Stimulated activated memory B cell treated with anti-CD40 and anti-IgM and Interleukin-4, amounts not matched to agents 10 μg/mL and 1 μg/mL and 100 μg/mL, for 72 hours (primary cell): ENCODE measurements around the gene SGSM1.
A peak's percentile ranks its signal among the peaks of the same experiment; 100 is the strongest.
"Not testable (repeated sequence)": the region's sequence is repeated elsewhere in the genome, so short reads cannot be mapped to it uniquely, and the experiment has no call there.

Experiments used
- ATAC-seq: fragments of 150-1000 bp; cut with Tn5 transposase; 2 replicates; pipeline ENCODE4 v1.10.0; 2021
- H3K27ac Mint-ChIP-seq: one replicate; pipeline ENCODE4 v1.8.0; 2022; ENCODE audit warnings: mild to moderate bottlenecking, mixed read lengths
- H3K27me3 Mint-ChIP-seq: one replicate; pipeline ENCODE4 v1.8.0; 2022; ENCODE audit warnings: mixed read lengths
- H3K36me3 Mint-ChIP-seq: one replicate; pipeline ENCODE4 v1.8.0; 2022; ENCODE audit warnings: mixed read lengths
- H3K4me1 Mint-ChIP-seq: one replicate; pipeline ENCODE4 v1.8.0; 2022; ENCODE audit warnings: mixed read lengths
- H3K4me3 Mint-ChIP-seq: one replicate; pipeline ENCODE4 v1.8.0; 2022; ENCODE audit warnings: mild to moderate bottlenecking, moderate library complexity, mixed read lengths
- H3K9me3 Mint-ChIP-seq: one replicate; pipeline ENCODE4 v1.8.0; 2022; ENCODE audit warnings: mixed read lengths

Gene SGSM1

GRCh38 chr22:24823787-24824186 lies 17.8 kb downstream of the SGSM1 start:
- Mint-ChIP-seq H3K9me3 (no peaks in the 10 kb centered on the region), H3K27ac (no peak overlapping the region), H3K4me3 (no peak overlapping the region), H3K36me3 (no peaks in the 10 kb centered on the region), H3K4me1 (no peaks in the 10 kb centered on the region), H3K27me3 (peaks cover 18% of the 10 kb centered on the region)
- no peak for ATAC-seq

GRCh38 chr22:24824250-24824649 lies 18.2 kb downstream of the SGSM1 start:
- H3K4me3 Mint-ChIP-seq = no peak overlapping the region
- H3K9me3 Mint-ChIP-seq = no peaks in the 10 kb centered on the region
- no peaks in the 10 kb centered on the region for H3K36me3 Mint-ChIP-seq
- no peaks in the 10 kb centered on the region for H3K4me1 Mint-ChIP-seq
- H3K27me3 Mint-ChIP-seq = peaks cover 18% of the 10 kb centered on the region
- no peak for ATAC-seq
- H3K27ac Mint-ChIP-seq = no peak overlapping the region

GRCh38 chr22:24824915-24825314 lies 18.9 kb downstream of the SGSM1 start:
- H3K9me3 Mint-ChIP-seq = no peaks in the 10 kb centered on the region
- H3K4me3 Mint-ChIP-seq = no peak overlapping the region
- no peaks in the 10 kb centered on the region for H3K4me1 Mint-ChIP-seq
- H3K27ac Mint-ChIP-seq = no peak overlapping the region
- no peak for ATAC-seq
- peaks cover 18% of the 10 kb centered on the region for H3K27me3 Mint-ChIP-seq
- no peaks in the 10 kb centered on the region for H3K36me3 Mint-ChIP-seq

- H3K9me3 Mint-ChIP-seq = no peaks in the 10 kb centered on the region
- ATAC-seq = no peak
- peaks cover 7% of the 10 kb centered on the region for H3K4me1 Mint-ChIP-seq
- H3K27ac Mint-ChIP-seq = no peak overlapping the region
- no peak overlapping the region for H3K4me3 Mint-ChIP-seq
- peaks cover 18% of the 10 kb centered on the region for H3K27me3 Mint-ChIP-seq
- H3K36me3 Mint-ChIP-seq = no peaks in the 10 kb centered on the region
Measured at GRCh38 chr22:24826710-24827285, 20.8 kb downstream of the SGSM1 start.

- H3K4me1 Mint-ChIP-seq = peaks cover 12% of the 10 kb centered on the region
- ATAC-seq = no peak
- H3K27ac Mint-ChIP-seq = no peak overlapping the region
- H3K27me3 Mint-ChIP-seq = peaks cover 18% of the 10 kb centered on the region
- H3K9me3 Mint-ChIP-seq = no peaks in the 10 kb centered on the region
- H3K36me3 Mint-ChIP-seq = no peaks in the 10 kb centered on the region
- no peak overlapping the region for H3K4me3 Mint-ChIP-seq
Measured at GRCh38 chr22:24827296-24827695, 21.3 kb downstream of the SGSM1 start.

GRCh38 chr22:24830205-24830979 lies 24.4 kb downstream of the SGSM1 start:
- Mint-ChIP-seq H3K9me3 (no peaks in the 10 kb centered on the region), H3K27ac (no peak overlapping the region), H3K4me1 (peaks cover 13% of the 10 kb centered on the region), H3K27me3 (peaks cover 10% of the 10 kb centered on the region), H3K4me3 (no peak overlapping the region), H3K36me3 (no peaks in the 10 kb centered on the region)
- no peak for ATAC-seq

- H3K27me3 Mint-ChIP-seq = peaks cover 13% of the 10 kb centered on the region
- no peak overlapping the region for H3K4me3 Mint-ChIP-seq
- no peaks in the 10 kb centered on the region for H3K9me3 Mint-ChIP-seq
- peak; percentile 83 for ATAC-seq
- peak overlapping the region; percentile 69 for H3K27ac Mint-ChIP-seq
- peaks cover 13% of the 10 kb centered on the region for H3K4me1 Mint-ChIP-seq
- no peaks in the 10 kb centered on the region for H3K36me3 Mint-ChIP-seq
Measured at GRCh38 chr22:24831687-24832086, 25.7 kb downstream of the SGSM1 start.

GRCh38 chr22:24833881-24834495 lies 28.0 kb downstream of the SGSM1 start:
- H3K27ac Mint-ChIP-seq = no peak overlapping the region
- H3K4me3 Mint-ChIP-seq = no peak overlapping the region
- H3K4me1 Mint-ChIP-seq = peaks cover 13% of the 10 kb centered on the region
- H3K36me3 Mint-ChIP-seq = no peaks in the 10 kb centered on the region
- H3K9me3 Mint-ChIP-seq = peaks cover 3% of the 10 kb centered on the region
- peaks cover 13% of the 10 kb centered on the region for H3K27me3 Mint-ChIP-seq
- no peak for ATAC-seq

- peak; percentile 13 for ATAC-seq
- Mint-ChIP-seq H3K4me1 (peaks cover 13% of the 10 kb centered on the region), H3K27me3 (peaks cover 13% of the 10 kb centered on the region), H3K36me3 (no peaks in the 10 kb centered on the region), H3K27ac (no peak overlapping the region), H3K4me3 (no peak overlapping the region), H3K9me3 (peaks cover 3% of the 10 kb centered on the region)
Measured at GRCh38 chr22:24834845-24835570, 29.0 kb downstream of the SGSM1 start.

GRCh38 chr22:24836282-24836681 lies 30.3 kb downstream of the SGSM1 start:
- H3K9me3 Mint-ChIP-seq = peaks cover 3% of the 10 kb centered on the region
- no peak for ATAC-seq
- H3K4me1 Mint-ChIP-seq = peaks cover 11% of the 10 kb centered on the region
- no peaks in the 10 kb centered on the region for H3K36me3 Mint-ChIP-seq
- H3K27me3 Mint-ChIP-seq = peaks cover 21% of the 10 kb centered on the region
- no peak overlapping the region for H3K27ac Mint-ChIP-seq
- no peak overlapping the region for H3K4me3 Mint-ChIP-seq

GRCh38 chr22:24837517-24837916 lies 31.5 kb downstream of the SGSM1 start:
- H3K27ac Mint-ChIP-seq, H3K36me3 Mint-ChIP-seq, ATAC-seq, H3K9me3 Mint-ChIP-seq, H3K4me3 Mint-ChIP-seq, H3K4me1 Mint-ChIP-seq: not testable (repeated sequence)
- H3K27me3 Mint-ChIP-seq = peaks cover 31% of the 10 kb centered on the region

GRCh38 chr22:24841261-24841660 lies 35.2 kb downstream of the SGSM1 start:
- Mint-ChIP-seq H3K27me3 (peaks cover 39% of the 10 kb centered on the region), H3K9me3 (peaks cover 3% of the 10 kb centered on the region), H3K4me3 (no peak overlapping the region), H3K36me3 (no peaks in the 10 kb centered on the region), H3K27ac (no peak overlapping the region), H3K4me1 (no peaks in the 10 kb centered on the region)
- no peak for ATAC-seq

- no peak overlapping the region for H3K4me3 Mint-ChIP-seq
- peaks cover 41% of the 10 kb centered on the region for H3K27me3 Mint-ChIP-seq
- H3K9me3 Mint-ChIP-seq = peaks cover 3% of the 10 kb centered on the region
- no peaks in the 10 kb centered on the region for H3K36me3 Mint-ChIP-seq
- no peak overlapping the region for H3K27ac Mint-ChIP-seq
- ATAC-seq = no peak
- no peaks in the 10 kb centered on the region for H3K4me1 Mint-ChIP-seq
Measured at GRCh38 chr22:24843048-24843447, 37.0 kb downstream of the SGSM1 start.

GRCh38 chr22:24845041-24845898 lies 39.3 kb downstream of the SGSM1 start:
- H3K9me3 Mint-ChIP-seq = no peaks in the 10 kb centered on the region
- no peaks in the 10 kb centered on the region for H3K36me3 Mint-ChIP-seq
- no peak overlapping the region for H3K4me3 Mint-ChIP-seq
- H3K27ac Mint-ChIP-seq = no peak overlapping the region
- ATAC-seq = peak; percentile 16
- H3K27me3 Mint-ChIP-seq = peaks cover 45% of the 10 kb centered on the region
- no peaks in the 10 kb centered on the region for H3K4me1 Mint-ChIP-seq

- Mint-ChIP-seq H3K4me1 (no peaks in the 10 kb centered on the region), H3K36me3 (no peaks in the 10 kb centered on the region), H3K4me3 (no peak overlapping the region), H3K9me3 (no peaks in the 10 kb centered on the region), H3K27me3 (peaks cover 27% of the 10 kb centered on the region), H3K27ac (no peak overlapping the region)
- no peak for ATAC-seq
Measured at GRCh38 chr22:24847490-24847889, 41.5 kb downstream of the SGSM1 start.
